Measurements from ENCODE around the gene KLF9. TPM values are rescaled to one million over a fixed set of nuclear protein-coding genes. Genes with fewer than 3 reads are reported as not detected.

KLF9 gene
- total RNA-seq, 1 experiment from 2014 or later = 0.34 TPM

- Histone ChIP-seq H3K4me1 (ENCODE audit: insufficient read depth, low read length, poor library complexity, severe bottlenecking) (no peaks in the 10 kb centered on the region), H3K4me3 (ENCODE audit: low read depth, low read length, poor library complexity, severe bottlenecking) (no peak overlapping the region), H3K27ac (ENCODE audit: low read depth, low read length, poor library complexity, severe bottlenecking) (no peak overlapping the region), H3K9me3 (ENCODE audit: low read depth, low read length, poor library complexity, severe bottlenecking) (no peaks in the 10 kb centered on the region), H3K36me3 (ENCODE audit: insufficient read depth, low read length, poor library complexity, severe bottlenecking) (no peaks in the 10 kb centered on the region), H3K27me3 (replicated peaks; ENCODE audit: insufficient read depth, low read depth, low read length, poor library complexity) (no peaks in the 10 kb centered on the region)
- POLR2A ChIA-PET (ENCODE audit: low non-redundant PET) = no interaction called here
- intact Hi-C loops (cut with micrococcal nuclease; ENCODE audit: unreplicated experiment) = no loop called here
- CTCF ChIA-PET = no interaction called here
- TF ChIP-seq CTCF (conservative IDR thresholded peaks at IDR 0.05; ENCODE audit: low read depth, low read length) = no peak
- no peak for DNase-seq (ENCODE audit: low spot score)
- BruUV-seq (replicated peaks) = no TSS peak
These were observed 31.5 kb downstream of the KLF9 start for GRCh38 chr9:70382709-70383605.

GRCh38 chr9:70382046-70382708 is 32.3 kb downstream of the KLF9 start:
- CTCF ChIA-PET = no interaction called here
- BruUV-seq (replicated peaks) = no TSS peak
- DNase-seq (ENCODE audit: low spot score) = no peak

GRCh38 chr9:70374962-70375618 is 39.4 kb downstream of the KLF9 start:
- no peaks in the 10 kb centered on the region for H3K4me1 ChIP-seq (ENCODE audit: insufficient read depth, low read length, poor library complexity, severe bottlenecking)
- no peaks in the 10 kb centered on the region for H3K36me3 ChIP-seq (ENCODE audit: insufficient read depth, low read length, poor library complexity, severe bottlenecking)
- H3K9me3 ChIP-seq (ENCODE audit: low read depth, low read length, poor library complexity, severe bottlenecking) = no peaks in the 10 kb centered on the region
- H3K4me3 ChIP-seq (ENCODE audit: low read depth, low read length, poor library complexity, severe bottlenecking) = no peak overlapping the region
- no TSS peak for BruUV-seq (replicated peaks)
- no peak overlapping the region for H3K27ac ChIP-seq (ENCODE audit: low read depth, low read length, poor library complexity, severe bottlenecking)
- ChIA-PET POLR2A (ENCODE audit: low non-redundant PET) (no interaction called here), CTCF (no interaction called here)
- no peak for DNase-seq (ENCODE audit: low spot score)
- intact Hi-C loops (cut with micrococcal nuclease; ENCODE audit: unreplicated experiment) = loop anchor here (5.0 kb wide), 1 partner anchor 72 kb away; no protein-coding TSS in a partner anchor
- no peaks in the 10 kb centered on the region for H3K27me3 ChIP-seq (replicated peaks; ENCODE audit: insufficient read depth, low read depth, low read length, poor library complexity)
- no peak for TF ChIP-seq CTCF (conservative IDR thresholded peaks at IDR 0.05; ENCODE audit: low read depth, low read length)
- TF ChIP-seq EZH2 (IDR thresholded peaks at IDR 0.05; ENCODE audit: borderline replicate concordance, low read depth, low read length, poor library complexity, severe bottlenecking) = no peak

More at GRCh38 chr9:70382046-70382708, 32.3 kb downstream of the KLF9 start:
- H3K4me1 ChIP-seq (ENCODE audit: insufficient read depth, low read length, poor library complexity, severe bottlenecking) = no peaks in the 10 kb centered on the region
- TF ChIP-seq EZH2 (IDR thresholded peaks at IDR 0.05; ENCODE audit: borderline replicate concordance, low read depth, low read length, poor library complexity, severe bottlenecking) (no peak), CTCF (conservative IDR thresholded peaks at IDR 0.05; ENCODE audit: low read depth, low read length) (no peak)
- H3K4me3 ChIP-seq (ENCODE audit: low read depth, low read length, poor library complexity, severe bottlenecking) = no peak overlapping the region
- H3K27ac ChIP-seq (ENCODE audit: low read depth, low read length, poor library complexity, severe bottlenecking) = no peak overlapping the region
- intact Hi-C loops (cut with micrococcal nuclease; ENCODE audit: unreplicated experiment) = no loop called here
- H3K36me3 ChIP-seq (ENCODE audit: insufficient read depth, low read length, poor library complexity, severe bottlenecking) = no peaks in the 10 kb centered on the region
- POLR2A ChIA-PET (ENCODE audit: low non-redundant PET) = no interaction called here
- H3K9me3 ChIP-seq (ENCODE audit: low read depth, low read length, poor library complexity, severe bottlenecking) = no peaks in the 10 kb centered on the region
- no peaks in the 10 kb centered on the region for H3K27me3 ChIP-seq (replicated peaks; ENCODE audit: insufficient read depth, low read depth, low read length, poor library complexity)
